WTC11 (cell line): ENCODE data around the gene TTLL10.

Source experiments
- TF ChIP-seq, protein P1 (sequence below): sonication (generic); formaldehyde crosslinking; IDR thresholded peaks from 2 replicates; pipeline ENCODE4 v1.8.0; 2023; ENCODE audit warnings: missing genetic modification reagents
- TF ChIP-seq, protein P2 (sequence below): sonication (generic); formaldehyde crosslinking; IDR thresholded peaks from 2 replicates; pipeline ENCODE4 v1.8.0; 2022; ENCODE audit warnings: missing genetic modification reagents
- TF ChIP-seq, protein P3 (sequence below): sonication (generic); formaldehyde crosslinking; IDR thresholded peaks from 2 replicates; pipeline ENCODE4 v1.8.1; 2023; ENCODE audit warnings: mild to moderate bottlenecking, missing genetic modification reagents, borderline replicate concordance
- TF ChIP-seq, protein P4 (sequence below): fragments of 200-600 bp; IDR thresholded peaks from 2 replicates; pipeline ENCODE4 v1.8.0; 2022; ENCODE audit warnings: antibody characterized with exemption
- TF ChIP-seq, protein P5 (sequence below): fragments of 250-450 bp; sonication (Bioruptor Pico); IDR thresholded peaks from 2 replicates; pipeline ENCODE4 v1.9.0; 2021; ENCODE audit warnings: mild to moderate bottlenecking, borderline replicate concordance

DNA sequence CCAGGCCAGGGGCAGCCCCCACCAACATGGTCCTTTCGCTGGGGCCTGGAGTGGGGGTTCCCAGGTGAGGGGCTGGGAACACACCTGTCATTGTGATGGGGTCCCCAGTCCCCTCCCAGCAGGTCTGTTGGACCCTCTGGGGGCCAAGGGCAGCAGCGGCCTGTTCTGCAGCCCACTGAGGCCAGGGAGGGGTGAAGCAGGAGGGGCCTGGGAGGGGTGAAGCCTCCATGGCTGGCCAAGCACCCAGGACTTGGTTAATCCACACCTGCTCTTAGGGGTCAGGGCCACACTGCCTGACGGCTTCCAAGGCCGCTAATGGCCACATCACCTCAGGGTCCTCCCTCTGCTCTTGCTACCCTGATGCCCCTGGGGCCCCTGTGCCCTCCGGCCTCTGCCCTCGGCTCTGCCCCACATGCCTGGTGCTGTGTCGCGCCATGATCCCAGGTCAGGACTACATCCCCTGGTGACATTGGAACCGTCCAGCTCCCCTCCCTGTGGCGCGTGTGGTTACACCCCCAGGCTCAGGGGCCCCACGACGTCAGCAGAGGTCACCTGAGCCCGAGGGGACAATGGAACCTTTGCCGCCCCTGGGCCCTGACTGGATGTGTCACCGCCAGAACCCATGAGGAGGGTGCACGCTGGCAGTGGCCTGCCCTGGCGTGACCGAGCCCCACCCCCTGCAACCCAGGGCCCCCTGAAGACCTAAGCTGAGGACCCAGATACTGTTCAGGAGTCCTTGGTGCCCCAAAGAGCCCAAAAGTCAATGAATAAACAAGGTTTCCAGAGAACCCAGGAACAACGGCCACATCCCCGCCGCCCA, 25.7 kb downstream of the TTLL10 start:
- TF ChIP-seq, protein P1, sequence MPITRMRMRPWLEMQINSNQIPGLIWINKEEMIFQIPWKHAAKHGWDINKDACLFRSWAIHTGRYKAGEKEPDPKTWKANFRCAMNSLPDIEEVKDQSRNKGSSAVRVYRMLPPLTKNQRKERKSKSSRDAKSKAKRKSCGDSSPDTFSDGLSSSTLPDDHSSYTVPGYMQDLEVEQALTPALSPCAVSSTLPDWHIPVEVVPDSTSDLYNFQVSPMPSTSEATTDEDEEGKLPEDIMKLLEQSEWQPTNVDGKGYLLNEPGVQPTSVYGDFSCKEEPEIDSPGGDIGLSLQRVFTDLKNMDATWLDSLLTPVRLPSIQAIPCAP = no peak
- TF ChIP-seq, protein P2, sequence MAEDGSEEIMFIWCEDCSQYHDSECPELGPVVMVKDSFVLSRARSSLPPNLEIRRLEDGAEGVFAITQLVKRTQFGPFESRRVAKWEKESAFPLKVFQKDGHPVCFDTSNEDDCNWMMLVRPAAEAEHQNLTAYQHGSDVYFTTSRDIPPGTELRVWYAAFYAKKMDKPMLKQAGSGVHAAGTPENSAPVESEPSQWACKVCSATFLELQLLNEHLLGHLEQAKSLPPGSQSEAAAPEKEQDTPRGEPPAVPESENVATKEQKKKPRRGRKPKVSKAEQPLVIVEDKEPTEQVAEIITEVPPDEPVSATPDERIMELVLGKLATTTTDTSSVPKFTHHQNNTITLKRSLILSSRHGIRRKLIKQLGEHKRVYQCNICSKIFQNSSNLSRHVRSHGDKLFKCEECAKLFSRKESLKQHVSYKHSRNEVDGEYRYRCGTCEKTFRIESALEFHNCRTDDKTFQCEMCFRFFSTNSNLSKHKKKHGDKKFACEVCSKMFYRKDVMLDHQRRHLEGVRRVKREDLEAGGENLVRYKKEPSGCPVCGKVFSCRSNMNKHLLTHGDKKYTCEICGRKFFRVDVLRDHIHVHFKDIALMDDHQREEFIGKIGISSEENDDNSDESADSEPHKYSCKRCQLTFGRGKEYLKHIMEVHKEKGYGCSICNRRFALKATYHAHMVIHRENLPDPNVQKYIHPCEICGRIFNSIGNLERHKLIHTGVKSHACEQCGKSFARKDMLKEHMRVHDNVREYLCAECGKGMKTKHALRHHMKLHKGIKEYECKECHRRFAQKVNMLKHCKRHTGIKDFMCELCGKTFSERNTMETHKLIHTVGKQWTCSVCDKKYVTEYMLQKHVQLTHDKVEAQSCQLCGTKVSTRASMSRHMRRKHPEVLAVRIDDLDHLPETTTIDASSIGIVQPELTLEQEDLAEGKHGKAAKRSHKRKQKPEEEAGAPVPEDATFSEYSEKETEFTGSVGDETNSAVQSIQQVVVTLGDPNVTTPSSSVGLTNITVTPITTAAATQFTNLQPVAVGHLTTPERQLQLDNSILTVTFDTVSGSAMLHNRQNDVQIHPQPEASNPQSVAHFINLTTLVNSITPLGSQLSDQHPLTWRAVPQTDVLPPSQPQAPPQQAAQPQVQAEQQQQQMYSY (CRISPR knock-in tag) = no peak
- TF ChIP-seq, protein P3, sequence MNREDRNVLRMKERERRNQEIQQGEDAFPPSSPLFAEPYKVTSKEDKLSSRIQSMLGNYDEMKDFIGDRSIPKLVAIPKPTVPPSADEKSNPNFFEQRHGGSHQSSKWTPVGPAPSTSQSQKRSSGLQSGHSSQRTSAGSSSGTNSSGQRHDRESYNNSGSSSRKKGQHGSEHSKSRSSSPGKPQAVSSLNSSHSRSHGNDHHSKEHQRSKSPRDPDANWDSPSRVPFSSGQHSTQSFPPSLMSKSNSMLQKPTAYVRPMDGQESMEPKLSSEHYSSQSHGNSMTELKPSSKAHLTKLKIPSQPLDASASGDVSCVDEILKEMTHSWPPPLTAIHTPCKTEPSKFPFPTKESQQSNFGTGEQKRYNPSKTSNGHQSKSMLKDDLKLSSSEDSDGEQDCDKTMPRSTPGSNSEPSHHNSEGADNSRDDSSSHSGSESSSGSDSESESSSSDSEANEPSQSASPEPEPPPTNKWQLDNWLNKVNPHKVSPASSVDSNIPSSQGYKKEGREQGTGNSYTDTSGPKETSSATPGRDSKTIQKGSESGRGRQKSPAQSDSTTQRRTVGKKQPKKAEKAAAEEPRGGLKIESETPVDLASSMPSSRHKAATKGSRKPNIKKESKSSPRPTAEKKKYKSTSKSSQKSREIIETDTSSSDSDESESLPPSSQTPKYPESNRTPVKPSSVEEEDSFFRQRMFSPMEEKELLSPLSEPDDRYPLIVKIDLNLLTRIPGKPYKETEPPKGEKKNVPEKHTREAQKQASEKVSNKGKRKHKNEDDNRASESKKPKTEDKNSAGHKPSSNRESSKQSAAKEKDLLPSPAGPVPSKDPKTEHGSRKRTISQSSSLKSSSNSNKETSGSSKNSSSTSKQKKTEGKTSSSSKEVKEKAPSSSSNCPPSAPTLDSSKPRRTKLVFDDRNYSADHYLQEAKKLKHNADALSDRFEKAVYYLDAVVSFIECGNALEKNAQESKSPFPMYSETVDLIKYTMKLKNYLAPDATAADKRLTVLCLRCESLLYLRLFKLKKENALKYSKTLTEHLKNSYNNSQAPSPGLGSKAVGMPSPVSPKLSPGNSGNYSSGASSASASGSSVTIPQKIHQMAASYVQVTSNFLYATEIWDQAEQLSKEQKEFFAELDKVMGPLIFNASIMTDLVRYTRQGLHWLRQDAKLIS (CRISPR knock-in tag) = no peak
- TF ChIP-seq, protein P4, sequence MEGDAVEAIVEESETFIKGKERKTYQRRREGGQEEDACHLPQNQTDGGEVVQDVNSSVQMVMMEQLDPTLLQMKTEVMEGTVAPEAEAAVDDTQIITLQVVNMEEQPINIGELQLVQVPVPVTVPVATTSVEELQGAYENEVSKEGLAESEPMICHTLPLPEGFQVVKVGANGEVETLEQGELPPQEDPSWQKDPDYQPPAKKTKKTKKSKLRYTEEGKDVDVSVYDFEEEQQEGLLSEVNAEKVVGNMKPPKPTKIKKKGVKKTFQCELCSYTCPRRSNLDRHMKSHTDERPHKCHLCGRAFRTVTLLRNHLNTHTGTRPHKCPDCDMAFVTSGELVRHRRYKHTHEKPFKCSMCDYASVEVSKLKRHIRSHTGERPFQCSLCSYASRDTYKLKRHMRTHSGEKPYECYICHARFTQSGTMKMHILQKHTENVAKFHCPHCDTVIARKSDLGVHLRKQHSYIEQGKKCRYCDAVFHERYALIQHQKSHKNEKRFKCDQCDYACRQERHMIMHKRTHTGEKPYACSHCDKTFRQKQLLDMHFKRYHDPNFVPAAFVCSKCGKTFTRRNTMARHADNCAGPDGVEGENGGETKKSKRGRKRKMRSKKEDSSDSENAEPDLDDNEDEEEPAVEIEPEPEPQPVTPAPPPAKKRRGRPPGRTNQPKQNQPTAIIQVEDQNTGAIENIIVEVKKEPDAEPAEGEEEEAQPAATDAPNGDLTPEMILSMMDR = no peak
- TF ChIP-seq, protein P5, sequence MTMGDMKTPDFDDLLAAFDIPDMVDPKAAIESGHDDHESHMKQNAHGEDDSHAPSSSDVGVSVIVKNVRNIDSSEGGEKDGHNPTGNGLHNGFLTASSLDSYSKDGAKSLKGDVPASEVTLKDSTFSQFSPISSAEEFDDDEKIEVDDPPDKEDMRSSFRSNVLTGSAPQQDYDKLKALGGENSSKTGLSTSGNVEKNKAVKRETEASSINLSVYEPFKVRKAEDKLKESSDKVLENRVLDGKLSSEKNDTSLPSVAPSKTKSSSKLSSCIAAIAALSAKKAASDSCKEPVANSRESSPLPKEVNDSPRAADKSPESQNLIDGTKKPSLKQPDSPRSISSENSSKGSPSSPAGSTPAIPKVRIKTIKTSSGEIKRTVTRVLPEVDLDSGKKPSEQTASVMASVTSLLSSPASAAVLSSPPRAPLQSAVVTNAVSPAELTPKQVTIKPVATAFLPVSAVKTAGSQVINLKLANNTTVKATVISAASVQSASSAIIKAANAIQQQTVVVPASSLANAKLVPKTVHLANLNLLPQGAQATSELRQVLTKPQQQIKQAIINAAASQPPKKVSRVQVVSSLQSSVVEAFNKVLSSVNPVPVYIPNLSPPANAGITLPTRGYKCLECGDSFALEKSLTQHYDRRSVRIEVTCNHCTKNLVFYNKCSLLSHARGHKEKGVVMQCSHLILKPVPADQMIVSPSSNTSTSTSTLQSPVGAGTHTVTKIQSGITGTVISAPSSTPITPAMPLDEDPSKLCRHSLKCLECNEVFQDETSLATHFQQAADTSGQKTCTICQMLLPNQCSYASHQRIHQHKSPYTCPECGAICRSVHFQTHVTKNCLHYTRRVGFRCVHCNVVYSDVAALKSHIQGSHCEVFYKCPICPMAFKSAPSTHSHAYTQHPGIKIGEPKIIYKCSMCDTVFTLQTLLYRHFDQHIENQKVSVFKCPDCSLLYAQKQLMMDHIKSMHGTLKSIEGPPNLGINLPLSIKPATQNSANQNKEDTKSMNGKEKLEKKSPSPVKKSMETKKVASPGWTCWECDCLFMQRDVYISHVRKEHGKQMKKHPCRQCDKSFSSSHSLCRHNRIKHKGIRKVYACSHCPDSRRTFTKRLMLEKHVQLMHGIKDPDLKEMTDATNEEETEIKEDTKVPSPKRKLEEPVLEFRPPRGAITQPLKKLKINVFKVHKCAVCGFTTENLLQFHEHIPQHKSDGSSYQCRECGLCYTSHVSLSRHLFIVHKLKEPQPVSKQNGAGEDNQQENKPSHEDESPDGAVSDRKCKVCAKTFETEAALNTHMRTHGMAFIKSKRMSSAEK (CRISPR knock-in tag) = no peak
